NT2/D1 (cell line): ENCODE measurements around the gene DCLK1.

Experiments used
- YY1 ChIP-seq: IDR thresholded peaks from 2 replicates; pipeline ENCODE4 v1.6.1; 2011; ENCODE audit not compliant: insufficient read length, insufficient read depth
- ZNF274 ChIP-seq: IDR thresholded peaks from 2 replicates; pipeline ENCODE4 v1.6.1; 2011; ENCODE audit warnings: mild to moderate bottlenecking, low read depth, low read length

DNA sequence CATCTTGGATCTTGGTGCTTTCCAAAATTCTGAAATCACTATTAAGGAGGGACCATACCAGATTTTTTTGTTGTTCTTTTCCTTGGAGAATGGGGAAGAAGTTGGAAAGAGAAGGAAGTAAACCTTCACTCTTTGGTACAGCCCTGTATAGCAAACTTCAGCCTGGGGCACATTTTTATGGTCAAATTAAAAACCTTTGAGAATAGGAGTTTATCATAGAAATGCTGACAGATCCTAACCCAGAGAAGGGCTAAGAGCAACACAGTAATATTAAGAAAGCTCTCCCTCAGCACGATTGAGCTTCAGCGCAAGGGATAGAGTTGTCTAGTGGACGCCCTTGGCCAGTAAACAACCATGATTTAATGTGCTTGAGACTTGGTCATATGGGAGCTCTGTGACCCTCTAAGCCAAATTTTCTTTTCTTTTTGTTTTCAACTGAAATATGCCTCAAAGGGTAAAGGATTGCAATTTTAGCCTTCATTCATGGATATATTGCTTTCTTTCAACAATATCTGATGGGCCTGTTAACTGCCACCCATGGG, 360.4 kb downstream of the DCLK1 start:
- TF ChIP-seq ZNF274 = no peak
- no peak for TF ChIP-seq YY1
